IMR-90 (cell line): ENCODE measurements around the gene ZNG1B.
"Not testable (repeated sequence)": the region's sequence is repeated elsewhere in the genome, so short reads cannot be mapped to it uniquely, and the experiment has no call there.

Experiments
- BHLHE40 ChIP-seq: fragments of 150-350 bp; IDR thresholded peaks from 2 replicates; pipeline ENCODE4 v1.6.1; 2016; ENCODE audit warnings: mild to moderate bottlenecking, low read depth, low read length
- CEBPB ChIP-seq: IDR thresholded peaks from 2 replicates; pipeline ENCODE4 v1.6.1; 2012; ENCODE audit warnings: low read depth, low read length, improper control_type of control experiment
- CHD1 ChIP-seq: IDR thresholded peaks from 2 replicates; pipeline ENCODE4 v1.6.1; 2012; ENCODE audit warnings: low read depth, low read length, improper control_type of control experiment
- CTCF ChIP-seq: conservative IDR thresholded peaks from 2 replicates; pipeline ENCODE4 v1.5.1; 2012; ENCODE audit warnings: mild to moderate bottlenecking, low read depth, low read length, improper control_type of control experiment
- FOS ChIP-seq: fragments of 150-350 bp; IDR thresholded peaks from 2 replicates; pipeline ENCODE4 v1.6.1; 2016; ENCODE audit warnings: low read depth, low read length
- MXI1 ChIP-seq: IDR thresholded peaks from 2 replicates; pipeline ENCODE4 v1.6.1; 2012; ENCODE audit warnings: low read depth, mild to moderate bottlenecking, low read length, moderate library complexity, borderline replicate concordance
- POLR2A ChIP-seq: IDR thresholded peaks from 2 replicates; pipeline ENCODE4 v1.6.1; 2012; ENCODE audit warnings: mild to moderate bottlenecking, low read depth, low read length
- RAD21 ChIP-seq: IDR thresholded peaks from 2 replicates; pipeline ENCODE4 v1.6.1; 2012; ENCODE audit warnings: low read length, improper control_type of control experiment
- SMC3 ChIP-seq: fragments of 150-350 bp; IDR thresholded peaks from 2 replicates; pipeline ENCODE4 v1.6.1; 2016; ENCODE audit warnings: low read depth, mild to moderate bottlenecking, antibody characterized with exemption, low read length, moderate library complexity
- USF2 ChIP-seq: fragments of 150-350 bp; IDR thresholded peaks from 2 replicates; pipeline ENCODE4 v1.6.1; 2017; ENCODE audit warnings: mild to moderate bottlenecking, antibody characterized with exemption, low read length, low read depth

GRCh38 chr2:113541976-113542485 is 104.5 kb downstream of the ZNG1B start:
- TF ChIP-seq CTCF, POLR2A, MXI1, BHLHE40, SMC3, CEBPB, CHD1, USF2, RAD21, FOS: not testable (repeated sequence)
